H1 (cell line): Measurements from ENCODE around the gene MTFMT. TPM values are rescaled to one million over a fixed set of nuclear protein-coding genes. Genes with fewer than 3 reads are reported as not detected.

Source experiments
- CTCF ChIA-PET: fragments of 300-600 bp; sonication (Branson Sonifier 250); formaldehyde crosslinking; loops from one replicate; lab custom pipeline; 2021; ENCODE audit not compliant: partially characterized antibody; lab: Charles Lee
- POLR2A ChIA-PET: fragments of 300-600 bp; sonication (Branson Sonifier 250); formaldehyde crosslinking; loops from one replicate; lab custom pipeline; 2021; ENCODE audit warnings: inconsistent platforms; ENCODE audit not compliant: partially characterized antibody; lab: Charles Lee
- DNase-seq, 2 experiments: peaks; one replicate each; pipeline versions ENCODE4 v3.0.0 to v3.0.0-alpha.2; 2010 to 2022; ENCODE audit warnings: low spot score in 2 of 2, low read depth in 1 of 2, mixed read lengths in 1 of 2
- FAIRE-seq: peaks from 2 replicates; lab custom pipeline; 2011; peaks lifted over from hg19 to GRCh38; lab: Jason Lieb, UNC
- H2AFZ ChIP-seq: 2 replicates; pipeline ENCODE4 v1.8.1; 2012; ENCODE audit warnings: low read length, inconsistent platforms
- H2AK5ac ChIP-seq: 2 replicates; pipeline ENCODE4 v1.6.1; 2013; ENCODE audit warnings: low read depth, low read length
- H2BK120ac ChIP-seq: replicated peaks from 2 replicates; pipeline ENCODE3; 2013; ENCODE audit warnings: low read depth, low read length, inconsistent platforms
- H2BK12ac ChIP-seq: 2 replicates; pipeline ENCODE4 v1.6.1; 2013; ENCODE audit warnings: low read depth, low read length
- H2BK15ac ChIP-seq: 2 replicates; pipeline ENCODE4 v1.6.1; 2013; ENCODE audit warnings: low read length
- H2BK20ac ChIP-seq: 2 replicates; pipeline ENCODE4 v1.6.1; 2013; ENCODE audit warnings: low read length
- H2BK5ac ChIP-seq: 2 replicates; pipeline ENCODE4 v1.6.1; 2013; ENCODE audit warnings: low read depth, low read length
- H3K14ac ChIP-seq: 2 replicates; pipeline ENCODE4 v1.6.1; 2013; ENCODE audit warnings: inconsistent platforms; ENCODE audit not compliant: insufficient read length
- H3K18ac ChIP-seq: 2 replicates; pipeline ENCODE4 v1.6.1; 2013; ENCODE audit warnings: low read length; ENCODE audit errors: extremely low read depth
- H3K23ac ChIP-seq: 2 replicates; pipeline ENCODE4 v1.6.1; 2013; ENCODE audit warnings: inconsistent platforms; ENCODE audit not compliant: insufficient read length
- H3K23me2 ChIP-seq: 2 replicates; pipeline ENCODE4 v1.6.1; 2013; ENCODE audit warnings: low read depth, low read length
- H3K27ac ChIP-seq: 2 replicates; pipeline ENCODE4 v1.6.1; 2011; ENCODE audit warnings: low read depth, low read length, inconsistent platforms
- H3K27me3 ChIP-seq, 4 experiments: replicated peaks in 1 of 4; 1 replicate in 1 of 4; 2 replicates in 3 of 4; pipeline versions ENCODE4 v1.6.1 to v1.8.1; 2011 to 2013; ENCODE audit warnings: low read length in 3 of 4, mild to moderate bottlenecking in 3 of 4, inconsistent platforms in 2 of 4, mixed read lengths in 2 of 4, moderate library complexity in 1 of 4; ENCODE audit not compliant: control insufficient read depth in 3 of 4, insufficient read depth in 3 of 4; ENCODE audit errors: extremely low read depth in 1 of 4
- H3K36me3 ChIP-seq, 4 experiments: 2 replicates each; pipeline versions ENCODE4 v1.6.1 to v1.8.1; 2011 to 2013; ENCODE audit warnings: mild to moderate bottlenecking in 4 of 4, low read length in 3 of 4, moderate library complexity in 2 of 4, control low read depth in 1 of 4, inconsistent platforms in 1 of 4; ENCODE audit not compliant: insufficient read depth in 4 of 4, control insufficient read depth in 2 of 4
- H3K4ac ChIP-seq: replicated peaks from 2 replicates; pipeline ENCODE3; 2013; ENCODE audit warnings: low read length, low read depth, mixed read lengths, inconsistent platforms; ENCODE audit not compliant: insufficient read length
- H3K4me1 ChIP-seq, 4 experiments: replicated peaks in 1 of 4; 1 replicate in 1 of 4; 2 replicates in 3 of 4; pipeline versions ENCODE4 v1.6.1 to v1.8.1; 2011 to 2013; ENCODE audit warnings: low read length in 3 of 4, inconsistent platforms in 2 of 4, mixed read lengths in 1 of 4; ENCODE audit not compliant: insufficient read depth in 4 of 4, control insufficient read depth in 3 of 4
- H3K4me2 ChIP-seq, 2 experiments: 2 replicates each; pipeline versions ENCODE4 v1.6.1 to v1.8.1; 2011 to 2013; ENCODE audit warnings: low read depth in 2 of 2, low read length in 2 of 2, control low read depth in 1 of 2, inconsistent platforms in 1 of 2, mild to moderate bottlenecking in 1 of 2; ENCODE audit not compliant: insufficient read depth in 1 of 2
- H3K4me3 ChIP-seq, 4 experiments: fragments of 200-600, 300-600 bp in 1 of 4; sonication (generic), shearing (Covaris generic), sonication (Bioruptor Twin) in 1 of 4; 2 replicates each; pipeline versions ENCODE4 v1.5.1 to v1.8.1; 2011 to 2016; ENCODE audit warnings: low read length in 4 of 4, low read depth in 3 of 4, control low read depth in 2 of 4, inconsistent platforms in 2 of 4, mild to moderate bottlenecking in 2 of 4, mixed read lengths in 1 of 4, moderate library complexity in 1 of 4; ENCODE audit not compliant: insufficient read depth in 2 of 4; ENCODE audit errors: extremely low read depth in 1 of 4
- H3K56ac ChIP-seq: replicated peaks from 2 replicates; pipeline ENCODE3; 2013; ENCODE audit warnings: low read depth, mild to moderate bottlenecking, mixed read lengths, low read length, inconsistent platforms; ENCODE audit not compliant: insufficient read length
- H3K79me1 ChIP-seq: 2 replicates; pipeline ENCODE4 v1.6.1; 2013; ENCODE audit warnings: low read depth, low read length, control low read depth
- H3K79me2 ChIP-seq, 2 experiments: 2 replicates each; pipeline versions ENCODE4 v1.6.1 to v1.8.1; 2012 to 2013; ENCODE audit warnings: low read length in 2 of 2, mild to moderate bottlenecking in 2 of 2, inconsistent platforms in 1 of 2; ENCODE audit not compliant: insufficient read depth in 2 of 2, control insufficient read depth in 1 of 2
- H3K9ac ChIP-seq, 4 experiments: replicated peaks in 1 of 4; 1 replicate in 1 of 4; 2 replicates in 3 of 4; pipeline versions ENCODE4 v1.6.1 to v1.8.1; 2011 to 2013; ENCODE audit warnings: low read depth in 3 of 4, low read length in 3 of 4, control low read depth in 2 of 4, mild to moderate bottlenecking in 2 of 4, moderate library complexity in 2 of 4, inconsistent platforms in 1 of 4; ENCODE audit errors: extremely low read depth in 1 of 4
- H3K9me3 ChIP-seq, 2 experiments: 2 replicates each; pipeline versions ENCODE4 v1.6.1 to v1.8.1; 2012 to 2013; ENCODE audit warnings: mild to moderate bottlenecking in 2 of 2, moderate library complexity in 2 of 2, control low read depth in 1 of 2, inconsistent platforms in 1 of 2, low read depth in 1 of 2, low read length in 1 of 2, mixed read lengths in 1 of 2; ENCODE audit not compliant: insufficient read depth in 2 of 2
- H4K20me1 ChIP-seq, 2 experiments: replicated peaks in 1 of 2; 2 replicates each; pipeline versions ENCODE3 to v1.8.1; 2011 to 2013; ENCODE audit warnings: inconsistent platforms in 2 of 2, low read length in 2 of 2, mild to moderate bottlenecking in 1 of 2; ENCODE audit not compliant: insufficient read depth in 2 of 2, control insufficient read depth in 1 of 2
- H4K5ac ChIP-seq: 2 replicates; pipeline ENCODE4 v1.6.1; 2013; ENCODE audit warnings: low read length, low read depth, mixed read lengths, inconsistent platforms; ENCODE audit not compliant: insufficient read length
- H4K8ac ChIP-seq: 2 replicates; pipeline ENCODE4 v1.8.0; 2013; ENCODE audit warnings: mild to moderate bottlenecking, moderate library complexity, low read length, inconsistent platforms; ENCODE audit not compliant: insufficient read depth; ENCODE audit errors: extremely low read depth
- H4K91ac ChIP-seq: replicated peaks from 2 replicates; pipeline ENCODE3; 2013; ENCODE audit warnings: low read length, mixed read lengths, inconsistent platforms; ENCODE audit not compliant: insufficient read length
- ATF2 ChIP-seq: IDR thresholded peaks from 2 replicates; pipeline ENCODE4 v1.6.1; 2012; ENCODE audit warnings: low read length, inconsistent platforms
- CEBPB ChIP-seq: IDR thresholded peaks from 2 replicates; pipeline ENCODE4 v1.6.1; 2012; ENCODE audit warnings: low read depth, low read length
- CHD1 ChIP-seq: IDR thresholded peaks from 2 replicates; pipeline ENCODE4 v1.6.1; 2012; ENCODE audit warnings: low read depth, low read length, improper control_type of control experiment
- CREB1 ChIP-seq: IDR thresholded peaks from 2 replicates; pipeline ENCODE4 v1.6.1; 2012; ENCODE audit warnings: inconsistent platforms
- E2F6 ChIP-seq: IDR thresholded peaks from 2 replicates; pipeline ENCODE4 v1.6.1; 2012; ENCODE audit warnings: inconsistent platforms
- FOSL1 ChIP-seq: IDR thresholded peaks from 2 replicates; pipeline ENCODE4 v1.6.1; 2011; ENCODE audit warnings: mild to moderate bottlenecking, low read depth, low read length, moderate library complexity; ENCODE audit not compliant: insufficient read depth
- JUND ChIP-seq: IDR thresholded peaks from 2 replicates; pipeline ENCODE4 v1.6.1; 2011; ENCODE audit warnings: mild to moderate bottlenecking, improper control_type of control experiment, low read length
- POU5F1 ChIP-seq: IDR thresholded peaks from 2 replicates; pipeline ENCODE4 v1.6.1; 2011; ENCODE audit warnings: low read depth, mild to moderate bottlenecking, low read length, moderate library complexity
- SP2 ChIP-seq: IDR thresholded peaks from 2 replicates; pipeline ENCODE4 v1.6.1; 2012; ENCODE audit warnings: mild to moderate bottlenecking, low read length, inconsistent platforms
- SUZ12 ChIP-seq: fragments of 200-600 bp; sonication (generic); IDR thresholded peaks from 2 replicates; pipeline ENCODE4 v1.6.1; 2012; ENCODE audit warnings: mild to moderate bottlenecking, inconsistent platforms, low read length, moderate library complexity, mixed read lengths
- WGBS, 2 experiments: shearing (Covaris generic) in 1 of 2; methylation state at CpG; one replicate each; pipeline versions ENCODE4 v1.1.6 to v1.1.7; 2013 to 2015; ENCODE audit warnings: low lambda C conversion rate in 2 of 2, mixed read lengths in 2 of 2, inconsistent platforms in 1 of 2, low coverage in 1 of 2, missing lambda C conversion rate in 1 of 2; ENCODE audit not compliant: insufficient replicate concordance in 2 of 2, insufficient coverage in 1 of 2, insufficient read length in 1 of 2; ENCODE audit errors: extremely low coverage in 1 of 2, missing lambda C conversion rate in 1 of 2; 5-methylcytosine and 5-hydroxymethylcytosine counted together
- polyA plus RNA-seq, 7 experiments: library from polyadenylated mRNA; depleted of rRNA in 3 of 7; stranded (reverse) in 5 of 7; unstranded in 2 of 7; fragments of >200 nt in 5 of 7; fragments of 200-250 nt in 2 of 7; gene quantifications; 1 replicate in 5 of 7; 2 replicates in 1 of 7; 4 replicates in 1 of 7; pipeline versions ENCODE4 v1.2.1 to v1.2.3, GENCODE V29; 2011 to 2013; ENCODE audit warnings: missing spikeins in 2 of 7, mixed read lengths in 2 of 7
- total RNA-seq: library from RNA; stranded (reverse); fragmentation: NEBNext Ultra II Directional; extraction: Animal tissue kit (Norgen Biotek cat#: 25700); gene quantifications from 2 replicates; pipeline ENCODE4 v1.2.1, GENCODE V29; 2021
- TF ChIP-seq, protein P1 (sequence below): IDR thresholded peaks from 2 replicates; pipeline ENCODE4 v1.6.1; 2011; ENCODE audit warnings: low read depth, mild to moderate bottlenecking, low read length; ENCODE audit not compliant: insufficient read depth

MTFMT gene
- total and polyA plus RNA-seq, 2 of the 8 experiments (the other 6 are each of a cell fraction or from before 2014, with no cell fraction given) = 7.7 to 20.8 TPM

DNA sequence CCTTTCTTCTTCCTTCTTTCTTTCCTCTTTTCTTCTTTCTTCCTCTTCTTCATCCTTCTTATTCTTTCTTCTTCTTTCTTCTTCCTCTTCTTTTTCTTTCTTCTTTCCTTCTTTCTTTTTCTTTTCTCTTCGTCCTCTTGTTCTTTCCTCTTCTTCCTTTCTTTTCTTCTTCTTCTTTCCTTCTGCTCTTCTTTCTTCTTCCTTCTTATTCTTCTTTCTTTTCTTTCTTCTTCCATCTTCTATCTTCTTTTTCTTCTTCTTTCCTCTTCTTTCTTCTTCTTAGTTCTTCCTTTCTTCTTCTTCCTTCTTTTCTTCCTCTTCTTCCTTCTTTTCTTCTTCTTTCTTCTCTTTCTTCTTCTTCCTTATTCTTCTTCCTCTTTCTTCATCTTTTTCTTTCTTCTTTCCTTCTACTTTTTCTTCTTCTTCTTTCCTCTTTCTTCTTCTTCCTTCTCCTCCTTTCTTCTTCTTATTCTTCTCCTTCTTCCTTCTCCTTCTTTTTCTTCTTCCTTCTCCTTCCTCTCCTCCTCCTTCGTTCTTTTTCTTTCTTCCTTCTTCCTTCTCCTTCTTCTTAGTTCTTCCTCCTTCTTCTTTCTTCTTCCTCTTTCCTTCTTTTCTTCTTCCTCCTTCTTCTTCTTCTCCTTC is 77.5 kb downstream of the MTFMT start:
- H3K79me2 ChIP-seq = no peaks in the 10 kb centered on the region
- no peaks in the 10 kb centered on the region for H3K9me3 ChIP-seq
- ChIA-PET POLR2A (no interaction called here), CTCF (no interaction called here)
- DNase-seq (no peak), FAIRE-seq (no peak)
- H3K23ac ChIP-seq = no peak overlapping the region
- no peaks in the 10 kb centered on the region for H3K79me1 ChIP-seq
- H2BK12ac ChIP-seq = no peak overlapping the region
- no peaks in the 10 kb centered on the region for H3K4me1 ChIP-seq
- H3K23me2 ChIP-seq = no peaks in the 10 kb centered on the region
- no peak overlapping the region for H4K91ac ChIP-seq
- no peak overlapping the region for H2BK15ac ChIP-seq
- no peak overlapping the region for H2AK5ac ChIP-seq
- no peak overlapping the region for H4K5ac ChIP-seq
- H3K4me3 ChIP-seq = no peak overlapping the region
- no peak overlapping the region for H3K56ac ChIP-seq
- H3K27ac ChIP-seq = no peak overlapping the region
- 53% methylated on average over 2 of the region's 2 CpGs; no CpG with 5 or more reads in 1 of the 2 experiments for WGBS, 2 experiments
- no peak overlapping the region for H3K4ac ChIP-seq
- no peak overlapping the region for H3K18ac ChIP-seq
- H2BK120ac ChIP-seq = no peak overlapping the region
- H3K4me2 ChIP-seq = no peak overlapping the region
- no peak overlapping the region for H2BK20ac ChIP-seq
- peaks cover 0 to 11% (median 3%) of the 10 kb centered on the region in 4 experiments; a peak in 4 of 8 replicates for H3K36me3 ChIP-seq
- H3K14ac ChIP-seq = no peak overlapping the region
- H3K27me3 ChIP-seq = no peaks in the 10 kb centered on the region
- H4K8ac ChIP-seq = no peak overlapping the region
- H2BK5ac ChIP-seq = no peak overlapping the region
- no peak overlapping the region for H2AFZ ChIP-seq
- peaks cover 0 to 1% of the 10 kb centered on the region in 2 experiments for H4K20me1 ChIP-seq
- H3K9ac ChIP-seq = no peak overlapping the region
- TF ChIP-seq CEBPB (no peak), CHD1 (no peak), SUZ12 (no peak), JUND (no peak), FOSL1 (no peak), SP2 (no peak), POU5F1 (no peak), ATF2 (no peak), CREB1 (no peak), E2F6 (no peak)
- TF ChIP-seq, protein P1, sequence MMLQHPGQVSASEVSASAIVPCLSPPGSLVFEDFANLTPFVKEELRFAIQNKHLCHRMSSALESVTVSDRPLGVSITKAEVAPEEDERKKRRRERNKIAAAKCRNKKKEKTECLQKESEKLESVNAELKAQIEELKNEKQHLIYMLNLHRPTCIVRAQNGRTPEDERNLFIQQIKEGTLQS = no peak
